IPS-15b (cell line): ENCODE data around the gene DYNLT2.
A peak's percentile ranks its signal among the peaks of the same experiment; 100 is the strongest.

Source experiments
- H3K27me3 ChIP-seq: one replicate; pipeline ENCODE4 v1.6.1; 2013; ENCODE audit warnings: low read length; ENCODE audit not compliant: control insufficient read depth, insufficient read depth
- H3K36me3 ChIP-seq: one replicate; pipeline ENCODE4 v1.6.1; 2013; ENCODE audit warnings: low read length; ENCODE audit not compliant: control insufficient read depth, insufficient read depth
- H3K4me1 ChIP-seq: one replicate; pipeline ENCODE4 v1.6.1; 2013; ENCODE audit warnings: mild to moderate bottlenecking, low read length; ENCODE audit not compliant: control insufficient read depth, insufficient read depth
- H3K4me3 ChIP-seq: one replicate; pipeline ENCODE4 v1.5.1; 2013; ENCODE audit warnings: low read depth, low read length
- H3K9ac ChIP-seq: one replicate; pipeline ENCODE4 v1.6.1; 2013; ENCODE audit warnings: low read depth, mild to moderate bottlenecking, low read length
- H3K9me3 ChIP-seq: one replicate; pipeline ENCODE4 v1.6.1; 2013; ENCODE audit warnings: mild to moderate bottlenecking, low read length; ENCODE audit not compliant: control insufficient read depth, insufficient read depth

The DYNLT2 gene

DNA sequence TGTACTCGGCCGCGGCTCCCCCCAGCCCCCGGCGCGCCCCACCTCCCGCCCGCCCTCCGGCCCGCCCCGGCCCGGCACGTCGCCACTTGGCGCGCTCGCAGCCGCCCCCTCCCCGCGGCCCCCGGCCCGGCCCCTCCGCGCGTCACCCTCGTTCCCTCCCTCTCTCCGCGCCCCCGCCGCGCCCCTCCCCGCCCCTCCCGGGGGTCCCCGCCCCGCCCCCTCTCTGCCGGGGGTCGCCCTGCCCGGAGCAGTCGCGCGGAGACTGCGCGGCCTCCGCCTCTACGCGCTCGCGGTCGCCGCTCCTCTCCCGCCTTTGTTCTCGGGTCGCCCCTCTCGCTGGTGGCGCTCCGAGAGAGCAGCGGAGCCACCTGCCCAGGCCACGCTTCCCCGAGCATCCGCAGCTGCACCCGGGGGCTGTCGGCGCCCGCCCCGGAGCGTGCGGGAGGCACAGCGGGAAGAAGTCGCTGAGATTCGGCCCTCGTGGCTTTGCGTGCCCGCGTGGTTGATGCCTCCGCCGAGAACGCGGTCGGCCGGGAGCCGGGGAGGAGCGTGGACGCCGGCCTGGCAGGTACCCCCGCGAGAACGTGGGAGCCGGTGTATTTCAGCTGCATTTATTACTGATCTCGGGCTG lies 26.8 kb downstream of the DYNLT2 start, which contains the start of gene PHF10:
Gene PHF10 (minus strand): TSS at position 7 of the 631 bp plus-strand sequence. CDS start 569 bp downstream, outside the sequence.
- Histone ChIP-seq H3K4me1 (peaks cover 9% of the 10 kb centered on the region), H3K4me3 (peak within 1 kb of the TSS; percentile 89), H3K9ac (peak within 1 kb of the TSS; percentile 87), H3K27me3 (peaks cover 34% of the 10 kb centered on the region), H3K36me3 (no peaks in the 10 kb centered on the region), H3K9me3 (no peaks in the 10 kb centered on the region)

DNA sequence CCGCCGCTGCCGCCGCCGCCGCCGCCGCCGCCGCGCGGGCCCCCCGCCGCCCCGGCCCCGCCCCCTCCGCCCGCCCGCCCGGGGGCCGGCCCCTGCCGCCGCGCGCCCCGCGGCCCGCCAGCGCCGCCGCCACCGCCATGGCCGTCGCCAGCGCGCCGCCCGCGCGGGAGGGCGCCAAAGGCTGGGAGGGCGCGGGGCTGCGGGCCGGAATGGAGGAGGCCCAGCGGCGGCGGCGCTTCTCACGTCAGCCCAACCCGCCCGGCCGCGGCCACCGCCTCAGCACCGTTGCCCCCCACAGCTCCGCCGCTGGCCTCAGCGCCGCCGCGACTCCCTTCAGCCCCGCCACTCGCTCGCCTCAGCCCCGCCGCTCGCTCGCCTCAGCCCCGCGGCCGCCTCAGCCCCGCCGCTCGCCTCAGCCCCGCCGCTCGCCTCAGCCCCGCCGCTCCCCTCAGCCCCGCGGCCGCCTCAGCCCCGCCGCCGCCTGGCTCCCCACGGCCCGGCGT lies 27.3 kb downstream of the DYNLT2 start:
- Histone ChIP-seq H3K9ac (no peak overlapping the region), H3K4me1 (peaks cover 9% of the 10 kb centered on the region), H3K36me3 (no peaks in the 10 kb centered on the region), H3K9me3 (no peaks in the 10 kb centered on the region), H3K4me3 (no peak overlapping the region), H3K27me3 (peaks cover 34% of the 10 kb centered on the region)

DNA sequence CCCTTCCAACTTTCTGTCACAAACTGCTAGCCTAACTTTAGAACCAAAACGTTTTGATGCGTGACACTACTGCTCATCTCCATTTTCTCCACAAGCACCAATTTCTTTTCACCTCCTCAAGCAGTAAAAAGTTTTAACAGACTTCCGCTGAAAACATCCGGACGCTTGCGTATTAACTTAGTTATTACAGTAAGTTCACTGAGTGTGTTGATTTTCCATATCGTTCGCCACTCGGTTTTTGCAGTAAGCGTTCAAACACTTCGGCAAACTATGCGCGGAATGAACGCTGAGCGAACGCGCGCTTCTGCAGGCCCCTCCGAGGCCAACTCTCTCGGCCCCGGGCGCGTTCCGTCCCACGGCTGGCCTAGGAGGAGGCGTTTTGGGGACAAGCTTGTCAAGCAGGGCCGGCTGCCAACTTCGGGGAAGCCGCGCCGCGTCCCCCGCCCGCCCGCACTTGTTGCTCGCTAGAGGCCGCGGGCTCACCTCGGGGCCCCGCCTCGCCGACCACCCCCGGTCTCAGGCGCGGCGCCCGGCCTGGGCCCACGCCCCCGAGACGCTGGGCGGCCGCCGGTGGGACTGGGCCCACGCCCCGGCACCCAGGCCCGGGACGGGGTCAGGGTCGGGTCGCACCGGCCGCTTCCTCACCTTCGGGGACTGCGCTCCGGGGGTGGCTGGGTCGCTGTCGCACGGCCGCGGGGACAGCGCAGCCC lies 28.0 kb downstream of the DYNLT2 start:
- Histone ChIP-seq H3K4me1 (peaks cover 9% of the 10 kb centered on the region), H3K36me3 (no peaks in the 10 kb centered on the region), H3K4me3 (peak overlapping the region; percentile 89), H3K27me3 (peaks cover 34% of the 10 kb centered on the region), H3K9ac (no peak overlapping the region), H3K9me3 (no peaks in the 10 kb centered on the region)

DNA sequence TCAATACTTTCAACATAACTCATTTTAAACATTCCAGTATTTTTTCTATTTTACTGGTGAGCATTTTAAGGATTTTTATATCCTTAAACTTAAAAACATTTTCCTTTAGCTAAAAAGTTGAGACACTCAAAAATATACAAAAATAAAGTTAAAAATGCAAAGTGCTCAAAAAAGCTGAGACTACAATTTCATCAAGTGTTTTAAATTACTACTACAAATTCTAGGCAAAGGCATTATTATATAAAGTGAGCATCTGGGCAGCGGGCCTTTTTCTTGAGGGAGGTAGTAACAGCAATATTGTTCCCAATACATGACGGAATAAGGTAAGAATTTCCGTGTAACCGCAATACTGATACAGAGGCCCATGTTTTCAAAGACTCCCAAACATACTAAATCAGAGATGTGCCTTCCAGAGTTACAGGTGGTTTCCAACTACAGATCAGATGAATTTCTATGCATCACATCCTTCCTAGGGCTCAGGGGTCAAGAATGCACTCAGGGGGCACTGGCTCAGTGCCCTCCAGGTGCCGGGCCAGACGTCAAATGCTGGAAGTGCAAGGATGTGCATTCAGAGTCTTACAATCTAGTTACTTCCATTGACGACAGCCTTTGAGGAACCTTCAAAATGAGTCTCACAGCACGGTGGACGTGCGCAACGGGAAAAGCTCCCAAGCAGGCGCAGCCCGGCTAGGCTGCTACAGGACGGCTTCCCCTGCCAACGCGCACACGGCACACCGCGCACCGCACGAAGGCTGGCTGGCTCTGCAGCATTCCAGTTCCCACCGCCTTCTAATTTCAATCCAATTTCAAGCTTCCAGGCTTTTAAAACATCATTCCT lies 28.8 kb downstream of the DYNLT2 start:
- Histone ChIP-seq H3K9me3 (no peaks in the 10 kb centered on the region), H3K4me3 (peak overlapping the region; percentile 89), H3K36me3 (no peaks in the 10 kb centered on the region), H3K27me3 (peaks cover 31% of the 10 kb centered on the region), H3K4me1 (peaks cover 9% of the 10 kb centered on the region), H3K9ac (peak overlapping the region; percentile 8)

DNA sequence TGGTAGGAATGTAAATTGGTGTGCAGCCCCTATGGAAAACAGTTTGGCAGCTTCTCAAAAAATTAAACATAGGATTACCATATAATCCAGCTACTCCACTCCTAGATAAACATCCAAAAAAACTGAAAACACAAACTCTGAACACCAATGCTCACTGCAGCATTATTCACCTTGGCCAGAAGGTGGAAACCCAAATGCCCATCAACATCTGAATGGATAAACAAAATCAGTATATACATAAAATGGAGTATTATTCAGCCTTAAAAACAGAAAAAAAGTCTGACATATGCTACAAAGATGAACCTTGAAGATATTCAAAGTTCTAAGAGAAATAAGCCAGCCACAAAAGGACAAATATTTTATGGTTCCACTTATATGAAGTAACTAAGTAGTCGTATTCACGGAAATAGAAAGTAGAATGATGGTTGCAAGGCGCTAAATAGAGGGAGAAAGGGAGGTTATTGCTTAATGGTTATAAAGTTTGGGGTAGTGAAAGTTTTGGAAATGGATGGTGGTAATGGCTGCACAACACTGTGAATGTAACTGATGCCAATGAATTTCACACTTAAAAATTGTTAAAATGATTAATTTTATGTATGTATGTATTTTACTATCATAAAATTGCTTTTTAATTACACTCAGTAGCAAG lies 31.0 kb downstream of the DYNLT2 start:
- Histone ChIP-seq H3K9ac (no peak overlapping the region), H3K4me1 (peaks cover 6% of the 10 kb centered on the region), H3K4me3 (no peak overlapping the region), H3K36me3 (no peaks in the 10 kb centered on the region), H3K9me3 (no peaks in the 10 kb centered on the region), H3K27me3 (peaks cover 14% of the 10 kb centered on the region)

DNA sequence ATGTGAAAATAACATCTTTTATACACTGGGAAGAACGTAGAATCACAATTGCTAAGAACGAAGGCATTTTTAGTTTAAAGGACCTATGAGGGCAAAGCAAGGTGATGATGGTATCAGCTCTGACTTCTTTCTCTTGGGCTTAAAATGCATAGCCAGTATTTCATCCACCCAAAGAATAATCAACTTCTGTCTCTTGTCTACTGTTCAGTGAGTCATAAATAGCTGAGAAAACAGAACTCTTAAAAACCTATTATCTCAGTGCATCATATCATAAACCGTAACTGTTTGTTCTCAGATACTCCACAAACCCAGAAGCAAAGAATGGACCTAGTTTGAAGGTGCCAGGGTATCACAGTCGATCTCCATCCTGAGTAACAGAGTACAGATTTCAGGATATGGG lies 32.3 kb downstream of the DYNLT2 start:
- Histone ChIP-seq H3K9me3 (no peaks in the 10 kb centered on the region), H3K9ac (no peak overlapping the region), H3K4me1 (peaks cover 4% of the 10 kb centered on the region), H3K4me3 (no peak overlapping the region), H3K36me3 (no peaks in the 10 kb centered on the region), H3K27me3 (peaks cover 14% of the 10 kb centered on the region)

DNA sequence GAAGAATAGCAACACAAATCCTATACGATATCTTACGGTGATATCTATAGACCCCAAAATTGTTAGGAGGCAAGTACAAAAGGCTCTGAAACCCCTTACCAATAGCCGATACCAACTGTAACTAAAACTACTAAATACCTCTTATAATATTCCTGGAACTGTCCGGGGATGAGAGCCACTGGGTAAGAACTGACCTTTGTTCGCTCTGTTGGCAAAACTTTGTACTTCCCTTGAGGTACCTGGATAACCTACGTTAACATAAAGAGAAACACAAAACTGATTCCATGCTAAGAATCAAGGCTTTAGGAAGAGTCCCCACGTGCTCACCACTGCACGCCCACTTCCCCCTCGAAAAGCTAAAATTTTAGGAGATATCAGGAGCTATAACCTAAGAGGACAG lies 36.8 kb downstream of the DYNLT2 start:
- H3K9me3 ChIP-seq = no peaks in the 10 kb centered on the region
- no peaks in the 10 kb centered on the region for H3K36me3 ChIP-seq
- no peaks in the 10 kb centered on the region for H3K4me1 ChIP-seq
- H3K9ac ChIP-seq = no peak overlapping the region
- no peaks in the 10 kb centered on the region for H3K27me3 ChIP-seq
- H3K4me3 ChIP-seq = no peak overlapping the region

DNA sequence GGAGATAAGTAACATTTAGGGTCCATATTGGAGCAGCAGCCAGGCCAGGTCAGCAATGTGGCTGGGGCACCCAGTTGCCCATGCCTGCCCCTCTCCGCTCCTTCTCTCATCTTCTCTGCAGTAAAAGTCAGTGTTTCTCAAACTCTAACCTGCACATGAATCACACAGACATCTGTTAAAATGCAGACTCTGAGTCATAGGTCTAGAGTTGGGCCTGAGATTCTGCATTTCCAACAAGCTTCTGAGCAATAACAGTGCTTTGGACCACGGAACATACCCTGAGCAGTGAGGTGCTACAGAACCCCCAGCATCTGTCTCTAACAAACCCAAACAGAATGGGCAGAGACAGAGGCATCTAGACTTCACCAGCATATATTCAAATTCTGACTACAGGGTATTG lies 37.2 kb downstream of the DYNLT2 start:
- no peaks in the 10 kb centered on the region for H3K9me3 ChIP-seq
- no peaks in the 10 kb centered on the region for H3K36me3 ChIP-seq
- no peaks in the 10 kb centered on the region for H3K27me3 ChIP-seq
- H3K4me3 ChIP-seq = no peak overlapping the region
- H3K4me1 ChIP-seq = no peaks in the 10 kb centered on the region
- no peak overlapping the region for H3K9ac ChIP-seq

DNA sequence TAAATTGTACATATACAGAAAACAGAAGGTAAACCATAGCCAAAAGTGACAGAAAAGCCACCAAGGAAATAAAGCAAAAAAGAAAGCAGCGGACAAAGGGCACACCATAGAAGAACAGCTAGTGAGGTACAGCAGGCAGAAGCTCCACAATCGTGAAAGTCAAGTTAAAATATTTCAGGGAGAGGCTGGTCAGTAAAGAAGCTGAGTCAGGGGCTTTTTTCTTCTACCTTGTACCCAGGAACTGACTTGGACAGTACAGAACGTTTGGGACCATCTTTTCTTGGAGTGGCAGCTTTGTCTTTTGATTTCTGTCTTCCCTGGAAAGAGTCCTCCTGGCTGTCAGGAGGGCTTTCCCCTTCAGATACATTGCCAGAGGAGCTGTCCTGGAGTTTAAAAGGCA lies 41.4 kb downstream of the DYNLT2 start:
- no peaks in the 10 kb centered on the region for H3K27me3 ChIP-seq
- H3K36me3 ChIP-seq = no peaks in the 10 kb centered on the region
- no peak overlapping the region for H3K4me3 ChIP-seq
- no peaks in the 10 kb centered on the region for H3K4me1 ChIP-seq
- no peaks in the 10 kb centered on the region for H3K9me3 ChIP-seq
- H3K9ac ChIP-seq = no peak overlapping the region

DNA sequence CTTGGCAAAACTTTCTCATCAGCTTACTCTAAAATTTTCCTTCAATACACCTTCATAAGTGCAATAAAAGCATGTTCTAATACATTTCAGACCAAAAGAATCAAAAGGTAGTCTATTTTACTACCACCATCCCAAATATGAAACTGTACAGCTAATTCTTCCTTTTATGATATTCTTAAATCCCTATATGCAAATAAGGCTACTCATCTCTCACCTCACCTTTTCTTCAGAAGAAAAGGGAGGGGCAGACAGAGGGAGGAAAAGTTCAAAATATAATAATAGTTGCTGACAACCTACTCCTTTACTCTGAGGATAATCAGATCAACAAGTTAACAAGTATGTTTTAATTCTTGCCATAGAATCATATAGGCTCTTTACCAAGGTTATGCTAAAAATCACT lies 42.1 kb downstream of the DYNLT2 start:
- H3K4me3 ChIP-seq = no peak overlapping the region
- H3K4me1 ChIP-seq = peaks cover 2% of the 10 kb centered on the region
- no peaks in the 10 kb centered on the region for H3K36me3 ChIP-seq
- no peak overlapping the region for H3K9ac ChIP-seq
- no peaks in the 10 kb centered on the region for H3K27me3 ChIP-seq
- H3K9me3 ChIP-seq = no peaks in the 10 kb centered on the region

DNA sequence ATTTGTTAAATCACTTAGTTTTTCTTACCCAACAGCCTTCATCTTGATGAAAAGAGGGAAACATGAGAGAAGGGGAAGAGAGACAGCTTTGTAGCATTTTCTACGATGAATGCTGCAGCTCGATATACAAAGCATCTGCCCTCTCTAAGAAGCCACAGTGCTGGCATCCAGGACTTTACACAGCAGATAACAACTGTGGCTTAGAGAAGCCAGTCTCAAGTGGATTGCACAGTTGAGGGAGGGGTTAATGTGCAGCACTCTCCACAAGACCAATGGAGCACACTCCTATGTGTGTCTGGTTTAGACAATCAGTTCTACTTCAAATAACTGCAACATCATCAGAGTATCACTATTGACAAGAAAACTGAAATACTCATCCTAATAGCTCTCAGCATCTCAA lies 43.6 kb downstream of the DYNLT2 start:
- Histone ChIP-seq H3K4me3 (no peak overlapping the region), H3K36me3 (no peaks in the 10 kb centered on the region), H3K9ac (no peak overlapping the region), H3K9me3 (no peaks in the 10 kb centered on the region), H3K27me3 (no peaks in the 10 kb centered on the region), H3K4me1 (peaks cover 8% of the 10 kb centered on the region)
